Left hindlimb (tissue), 1 donor: ENCODE data around the gene KYNU.
"Not testable (repeated sequence)": the region's sequence is repeated elsewhere in the genome, so short reads cannot be mapped to it uniquely, and the experiment has no call there.

Experiments
- DNase-seq: peaks from one replicate; pipeline ENCODE4 v3.0.0-alpha.2; 2018

Gene KYNU

DNA sequence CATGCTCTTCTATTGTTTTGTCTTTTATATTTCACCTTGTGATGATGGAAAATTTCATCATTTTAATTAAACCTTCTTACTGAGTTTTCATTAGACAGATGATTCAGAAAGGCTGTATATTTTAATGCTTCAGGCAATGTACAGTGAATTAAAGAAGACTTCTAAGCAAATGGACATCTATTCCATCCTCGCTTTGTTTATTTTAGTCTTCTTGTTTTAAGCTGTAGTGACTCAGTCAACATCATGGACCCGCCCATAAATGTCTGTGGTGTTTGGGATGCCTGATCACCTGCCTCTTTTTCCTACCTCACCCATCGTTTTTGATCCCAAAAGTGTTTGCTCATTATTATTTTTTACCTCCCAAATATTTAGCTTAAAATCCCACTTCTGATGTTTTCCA, 43.1 kb downstream of the KYNU start:
- no peak for DNase-seq

DNA sequence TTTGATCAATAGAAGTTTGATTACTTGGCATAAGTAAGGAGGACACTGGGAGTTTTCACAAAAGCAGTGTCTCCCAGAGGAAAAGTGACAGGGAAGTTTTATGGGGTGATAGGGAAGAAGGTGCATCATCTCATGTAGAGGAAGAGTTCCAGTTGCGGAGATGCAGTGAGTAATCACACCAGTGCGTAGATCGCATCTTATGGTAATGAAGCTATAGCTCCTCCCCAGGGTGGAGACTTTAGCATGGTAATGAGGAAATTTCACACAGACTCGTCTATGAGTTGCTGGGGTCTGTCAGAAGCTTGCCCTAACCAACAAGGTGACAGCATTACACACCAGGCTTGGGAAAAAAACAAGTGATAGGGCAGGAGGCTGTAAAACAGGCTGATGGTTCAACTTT, 49.0 kb downstream of the KYNU start:
- no peak for DNase-seq

DNA sequence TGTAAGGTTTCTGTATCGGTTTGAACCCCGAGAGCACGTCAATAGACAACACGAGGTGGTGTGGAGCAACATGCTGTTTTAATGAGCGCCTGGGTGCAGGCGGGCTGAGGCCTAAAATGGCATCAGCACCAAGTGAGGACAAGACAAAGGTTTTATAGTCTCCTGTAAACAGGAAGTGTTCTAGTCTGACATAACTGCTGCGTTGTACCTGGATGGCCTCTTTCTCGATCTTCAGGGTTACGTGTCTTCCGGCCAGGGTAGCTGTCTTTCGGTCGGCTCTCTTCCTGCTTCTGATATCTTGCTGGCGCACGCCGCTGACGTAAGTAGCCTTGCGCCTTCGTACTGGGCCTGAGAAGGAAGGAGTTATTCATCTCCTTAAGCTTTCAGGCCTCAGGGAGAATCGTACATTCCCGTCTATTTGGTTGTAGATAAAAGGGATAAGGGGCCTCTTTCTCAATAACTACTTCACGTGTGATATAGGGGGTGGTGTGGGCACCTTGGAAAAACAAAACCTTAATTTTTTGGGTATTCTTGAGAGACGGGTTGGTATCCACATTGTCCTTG, 53.5 kb downstream of the KYNU start:
- no peak for DNase-seq

DNA sequence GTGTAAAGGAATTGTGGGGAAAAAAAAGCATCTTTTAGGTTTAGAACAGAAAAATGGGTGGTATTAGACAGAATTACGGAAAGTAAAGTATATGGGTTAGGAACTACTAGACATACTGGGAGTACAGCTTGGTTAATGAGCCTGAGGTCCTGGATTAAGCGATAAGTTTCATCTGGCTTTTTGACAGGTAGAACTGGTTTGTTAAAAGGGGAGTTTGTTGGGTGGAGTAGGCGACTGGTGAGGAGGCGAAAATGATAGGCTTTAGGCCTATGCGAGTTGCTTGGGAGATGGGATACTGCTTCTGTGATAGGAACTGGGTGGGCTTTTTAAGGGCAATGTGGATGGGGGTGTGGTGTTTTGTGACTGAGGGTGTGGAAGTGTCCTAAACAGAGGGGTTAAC, 56.5 kb downstream of the KYNU start:
- DNase-seq = no peak

DNA sequence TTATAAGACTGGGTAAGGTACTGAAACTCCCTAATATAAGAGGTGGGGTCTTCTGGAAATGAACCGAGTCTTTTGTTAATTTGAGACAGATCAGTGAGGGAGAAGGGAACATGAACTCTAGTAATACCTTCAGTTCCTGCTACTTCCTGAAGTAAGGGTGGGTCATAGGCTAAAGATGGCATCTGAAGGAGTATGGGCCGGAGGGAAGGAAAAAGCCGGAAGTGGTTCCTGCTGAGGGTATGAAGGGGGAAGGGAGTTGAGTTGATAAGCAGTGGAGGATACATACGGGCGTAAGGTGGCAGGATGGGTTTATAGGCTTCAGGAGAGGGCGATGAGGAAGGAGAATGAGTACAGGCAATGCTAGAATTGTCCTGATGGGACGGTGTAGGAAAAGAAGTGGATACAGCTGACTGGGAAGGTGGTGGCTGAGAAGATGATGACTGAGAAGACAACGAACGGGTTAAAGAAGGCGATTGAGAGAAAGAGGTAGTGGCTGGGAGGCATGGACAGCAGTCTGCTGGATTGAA, 58.2 kb downstream of the KYNU start:
- DNase-seq = no peak

DNA sequence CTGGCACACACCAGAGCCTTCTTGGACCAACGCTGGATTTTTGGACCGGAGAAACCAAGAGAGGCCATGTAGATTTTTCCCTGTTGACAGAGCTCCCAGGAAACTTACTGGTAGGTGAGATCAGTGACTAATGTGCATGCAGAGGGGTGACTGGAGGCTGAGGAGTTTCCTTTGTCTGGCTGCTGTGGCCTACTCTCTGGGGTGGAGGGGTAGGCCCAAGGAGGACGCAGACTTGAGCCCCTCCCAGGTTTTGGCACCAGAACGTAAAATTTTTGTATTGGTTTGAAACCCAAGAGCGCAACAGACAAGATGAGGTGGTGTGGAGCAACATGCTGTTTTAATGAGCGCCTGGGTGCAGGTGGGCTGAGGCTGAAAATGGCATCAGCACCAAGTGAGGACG, 59.2 kb downstream of the KYNU start:
- no peak for DNase-seq

DNA sequence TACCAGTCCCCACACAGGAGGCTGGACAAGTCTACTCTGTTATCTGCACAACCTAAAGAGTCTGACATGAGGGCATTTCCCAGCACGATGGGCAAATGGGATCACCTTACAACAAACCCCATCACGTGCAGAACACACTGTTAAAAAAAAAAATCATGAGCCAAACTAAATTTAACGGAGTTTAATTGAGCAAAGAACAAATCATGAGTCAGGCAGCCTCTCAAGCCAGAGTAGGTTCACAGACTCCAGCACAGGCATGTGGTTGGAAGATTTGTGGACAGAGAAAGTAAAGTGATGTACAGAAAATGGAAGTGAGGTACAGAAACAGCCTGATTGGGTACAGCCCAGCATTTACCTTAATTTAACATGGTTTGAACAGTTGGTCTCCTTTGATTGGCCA, 59.9 kb downstream of the KYNU start:
- DNase-seq = no peak

DNA sequence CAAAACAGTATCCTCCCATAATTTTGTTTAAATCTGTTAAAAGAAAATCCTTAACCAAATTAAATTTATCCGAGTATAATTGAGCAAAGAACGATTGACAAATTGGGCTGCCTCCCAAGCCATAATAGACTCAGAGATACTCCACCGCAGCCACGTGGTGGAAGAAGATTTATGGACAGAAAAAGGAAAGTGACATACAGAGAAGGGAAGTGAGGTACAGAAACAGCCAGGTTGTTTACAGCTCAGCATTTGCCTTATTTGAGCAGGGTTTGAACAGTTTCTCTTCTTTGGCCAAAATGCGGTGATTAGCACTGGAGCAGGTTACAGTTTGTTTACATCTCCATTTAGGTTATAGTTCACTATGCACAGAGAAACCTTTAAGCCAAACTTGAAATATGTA, 60.8 kb downstream of the KYNU start:
- no peak for DNase-seq

DNA sequence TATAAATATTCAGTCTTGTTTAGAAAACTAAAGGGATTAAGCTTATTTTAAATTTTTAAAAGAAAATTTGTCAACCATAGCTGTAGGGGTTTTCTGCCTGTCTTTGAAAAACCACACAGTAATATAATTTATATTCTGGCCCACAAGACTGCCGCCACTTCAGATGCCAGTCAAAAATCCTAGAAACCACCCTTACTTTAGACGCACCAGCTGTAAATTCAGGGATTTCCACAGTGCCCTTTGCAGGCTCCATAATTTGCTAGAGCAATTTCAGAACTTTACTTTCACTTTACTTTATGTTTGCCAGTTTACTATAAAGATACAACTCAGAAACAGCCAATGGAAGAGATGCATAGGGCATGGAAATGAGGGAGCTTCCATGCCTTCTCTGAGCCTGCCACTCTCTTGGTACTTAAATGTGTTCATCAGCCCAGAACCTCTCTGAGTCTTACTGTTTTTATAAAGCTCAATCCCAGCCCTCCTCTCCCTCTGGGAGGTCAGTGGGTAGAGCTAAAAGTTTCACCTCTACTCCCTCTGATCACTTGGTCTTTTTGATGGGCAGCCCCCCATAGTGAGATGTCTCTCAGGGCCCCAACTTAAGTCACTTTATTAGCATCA, 63.3 kb downstream of the KYNU start:
- DNase-seq = no peak

DNA sequence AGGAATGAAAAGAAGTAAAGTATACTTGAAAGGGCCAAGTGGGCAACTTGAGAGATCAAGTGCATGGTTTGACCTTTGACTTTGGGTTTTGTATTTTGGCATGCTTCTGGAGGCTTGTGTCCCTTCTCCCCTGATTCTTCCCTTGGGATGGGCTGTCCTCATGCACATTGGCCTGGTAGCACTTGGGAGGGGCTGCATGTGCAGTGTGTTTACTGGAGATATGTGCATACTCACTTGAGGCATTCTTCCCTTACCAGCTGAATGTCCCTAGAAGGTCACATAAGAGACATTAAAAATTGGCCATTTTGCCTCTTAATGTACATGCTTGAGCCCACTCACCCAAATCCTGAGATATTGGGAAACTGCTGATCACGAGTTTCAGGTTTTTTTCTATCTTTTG, 65.2 kb downstream of the KYNU start:
- DNase-seq = no peak

DNA sequence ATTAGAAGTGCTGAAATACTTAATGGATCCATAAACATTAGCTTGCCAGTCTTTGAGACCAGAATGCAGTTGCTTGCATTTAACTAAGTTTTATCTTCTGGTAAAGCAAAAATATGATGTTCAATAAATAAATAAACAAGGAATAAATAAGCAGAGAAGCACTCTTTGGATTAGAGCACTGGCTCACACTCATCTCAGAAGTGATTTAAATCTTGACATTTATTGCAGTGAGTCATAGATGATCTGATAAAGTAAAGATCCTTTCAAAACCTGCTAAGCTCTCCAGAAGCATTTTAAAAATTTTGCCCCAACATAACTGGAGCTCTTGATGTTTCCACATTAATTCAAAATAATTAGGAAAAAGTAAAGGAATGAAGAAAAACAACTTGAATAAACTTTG, 66.8 kb downstream of the KYNU start:
- DNase-seq = no peak

DNA sequence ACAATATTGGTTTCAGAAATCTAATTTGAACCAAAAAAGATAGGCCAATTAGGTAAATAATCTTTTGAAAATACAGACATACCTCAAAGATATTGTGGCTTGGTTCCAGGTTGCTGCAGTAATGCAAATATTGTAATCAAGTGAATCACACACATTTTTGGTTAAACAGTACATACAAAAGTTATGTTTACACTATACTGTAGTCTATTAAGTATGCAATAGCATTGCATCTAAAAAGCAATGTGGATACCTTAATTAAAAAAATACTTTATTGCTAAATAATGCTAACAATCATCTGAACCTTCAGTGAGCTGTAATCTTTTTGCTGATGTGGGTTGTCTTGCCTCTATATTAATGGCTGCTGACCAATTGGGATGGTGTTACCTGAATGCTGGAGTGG, 67.3 kb downstream of the KYNU start:
- no peak for DNase-seq

DNA sequence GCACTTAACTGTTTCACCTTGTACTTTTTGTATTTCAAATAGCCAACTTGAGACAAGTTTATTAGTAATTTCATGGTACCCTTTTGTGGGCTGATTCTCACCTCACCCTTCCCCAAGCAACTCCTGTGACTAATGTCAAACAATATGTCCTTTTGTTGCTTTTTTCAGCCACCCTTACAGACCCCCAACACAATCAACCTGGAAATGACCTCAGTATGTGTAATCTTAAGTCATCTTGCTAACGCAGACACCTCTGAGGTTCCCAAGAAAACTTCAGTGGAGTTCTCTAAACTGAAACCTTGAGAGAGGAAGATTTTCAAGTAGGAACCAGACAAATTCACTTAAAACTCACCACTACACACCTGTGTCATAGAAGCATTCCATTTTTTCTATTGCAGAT, 69.5 kb downstream of the KYNU start:
- no peak for DNase-seq

DNA sequence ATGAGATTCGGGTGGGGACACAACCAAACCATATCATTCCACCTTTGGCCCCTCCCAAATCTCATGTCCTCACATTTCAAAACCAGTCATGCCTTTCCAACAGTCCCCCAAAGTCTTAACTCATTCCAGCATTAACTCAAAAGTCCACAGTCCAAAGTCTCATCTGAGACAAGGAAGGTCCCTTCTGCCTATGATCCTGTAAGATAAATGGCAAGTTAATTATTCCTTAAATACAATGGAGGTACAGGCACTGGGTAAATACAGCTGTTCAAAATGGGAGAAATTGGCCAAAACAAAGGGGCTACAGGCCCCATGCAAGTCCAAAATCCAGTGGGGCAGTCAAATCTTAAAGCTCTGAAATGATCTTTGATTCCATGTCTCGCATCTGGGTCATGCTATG, 71.3 kb downstream of the KYNU start:
- not testable (repeated sequence) for DNase-seq

DNA sequence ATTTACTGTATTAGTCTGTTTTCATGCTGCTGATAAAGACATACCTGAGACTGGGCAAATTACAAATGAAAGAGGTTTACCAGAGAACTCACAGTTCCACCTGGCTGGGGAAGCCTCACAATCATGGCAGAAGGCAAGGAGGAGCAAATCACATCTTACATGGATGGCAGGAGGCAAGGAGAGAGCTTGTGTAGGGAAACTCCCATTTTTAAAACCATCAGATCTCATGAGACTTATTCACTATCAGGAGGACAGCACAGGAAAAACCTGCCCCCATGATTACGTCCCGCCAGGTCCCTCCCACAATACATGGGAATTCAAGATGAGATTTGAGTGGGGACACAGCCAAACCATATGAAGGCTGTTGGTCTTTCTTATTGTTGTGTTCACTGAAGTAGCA, 72.9 kb downstream of the KYNU start:
- DNase-seq = not testable (repeated sequence)

DNA sequence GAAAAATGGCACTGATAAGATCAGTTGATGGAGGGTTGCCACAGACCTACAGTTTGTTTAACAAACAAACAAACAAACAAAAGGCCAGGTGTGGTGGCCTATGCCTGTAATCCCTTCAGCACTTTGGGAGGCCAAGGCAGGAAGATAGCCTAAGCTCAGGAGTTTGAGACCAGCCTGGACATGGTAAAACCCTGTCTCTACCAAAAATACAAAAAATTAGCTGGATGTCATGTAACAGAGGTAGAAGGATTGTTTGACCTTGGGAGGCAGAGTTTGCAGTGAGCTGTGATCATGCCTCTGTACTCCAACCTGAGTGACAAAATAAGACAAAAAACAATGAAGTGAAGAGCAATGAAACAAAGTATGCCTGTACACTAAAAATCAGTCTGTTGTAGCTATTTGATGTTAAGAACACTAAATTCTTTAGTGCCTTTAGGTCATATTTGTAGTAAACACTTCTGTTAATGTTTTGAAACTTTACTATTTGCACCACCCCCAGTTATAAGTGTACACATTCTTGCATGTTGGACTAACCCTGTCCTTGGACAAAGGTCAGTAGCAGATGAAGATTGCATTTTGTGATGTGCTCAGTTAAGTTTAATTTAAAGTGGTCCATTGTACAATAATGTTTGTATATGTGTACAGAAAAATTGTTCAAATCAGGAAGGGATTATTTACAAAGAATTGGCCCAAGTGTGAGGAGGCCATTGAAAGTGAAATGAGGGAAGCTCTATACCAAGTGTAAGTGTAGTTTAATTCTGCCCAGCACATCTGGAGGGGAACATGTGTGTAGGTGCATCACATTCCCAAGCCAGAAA, 73.9 kb downstream of the KYNU start:
- no peak for DNase-seq

DNA sequence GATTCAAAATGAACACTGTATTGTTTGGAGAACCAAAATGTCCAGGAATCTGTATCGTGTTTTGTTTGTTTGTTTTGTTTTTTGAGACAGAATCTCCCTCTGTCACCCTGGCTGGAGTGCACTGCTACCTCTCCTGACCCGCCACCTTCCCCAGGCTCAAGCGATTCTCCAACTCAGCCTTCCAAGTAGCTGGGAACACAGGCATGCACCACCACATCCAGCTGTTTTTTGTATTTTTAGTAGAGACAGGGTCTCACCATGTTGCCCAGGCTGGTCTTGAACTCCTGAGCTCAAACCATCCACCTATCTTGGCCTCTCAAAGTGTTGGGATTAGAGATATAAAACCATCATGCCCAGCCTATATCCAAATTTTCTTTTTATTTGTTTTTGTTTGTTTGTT, 74.6 kb downstream of the KYNU start:
- no peak for DNase-seq

DNA sequence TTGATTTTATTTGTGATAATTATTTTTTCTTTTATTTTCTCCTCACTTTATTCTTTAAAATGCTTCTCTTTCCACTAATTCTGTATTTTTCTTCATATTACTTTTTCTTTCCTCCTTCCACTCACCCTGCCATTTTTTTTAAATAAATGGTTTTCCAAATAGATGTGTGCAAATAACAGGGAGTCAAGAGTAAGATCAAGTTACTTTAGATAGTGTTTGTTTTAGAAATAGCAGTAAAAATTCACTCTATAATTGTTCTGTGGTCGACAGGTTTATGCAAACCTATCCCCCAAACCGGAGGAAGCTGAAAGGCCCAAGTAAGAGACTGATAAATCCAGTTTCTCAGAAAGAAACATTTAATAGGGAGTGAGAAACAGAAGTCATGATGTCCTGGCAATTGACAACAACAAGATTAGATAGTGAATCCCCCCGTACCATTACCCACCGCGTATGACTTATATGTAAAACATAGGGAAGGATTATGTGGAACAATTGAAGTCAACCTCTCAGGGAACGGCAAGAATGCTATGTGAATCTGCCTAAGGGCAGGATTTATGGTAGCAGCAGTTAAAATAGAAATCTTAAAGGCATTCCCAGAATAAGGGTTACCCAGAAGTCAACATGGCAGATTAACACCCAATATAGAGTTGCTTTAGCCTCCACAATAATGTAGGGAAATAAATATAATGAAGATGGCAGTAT, 75.5 kb downstream of the KYNU start:
- no peak for DNase-seq

DNA sequence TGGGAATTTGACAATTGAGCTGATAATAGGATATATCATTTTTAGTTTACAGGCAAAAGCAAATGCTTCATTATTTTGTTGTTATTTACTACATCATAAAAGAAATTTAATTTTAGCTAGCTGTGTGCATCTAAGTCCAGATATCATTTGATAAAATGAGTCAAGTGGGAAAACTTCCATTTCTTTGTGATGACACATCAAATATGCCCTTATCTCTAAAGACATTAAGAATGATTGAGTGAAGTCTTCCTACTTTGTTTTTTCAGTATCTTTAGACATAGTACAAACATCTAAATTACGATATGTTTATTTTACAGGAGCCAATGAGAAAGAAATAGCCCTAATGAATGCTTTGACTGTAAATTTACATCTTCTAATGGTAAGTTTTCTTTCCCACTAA, 77.0 kb downstream of the KYNU start:
- DNase-seq = no peak

DNA sequence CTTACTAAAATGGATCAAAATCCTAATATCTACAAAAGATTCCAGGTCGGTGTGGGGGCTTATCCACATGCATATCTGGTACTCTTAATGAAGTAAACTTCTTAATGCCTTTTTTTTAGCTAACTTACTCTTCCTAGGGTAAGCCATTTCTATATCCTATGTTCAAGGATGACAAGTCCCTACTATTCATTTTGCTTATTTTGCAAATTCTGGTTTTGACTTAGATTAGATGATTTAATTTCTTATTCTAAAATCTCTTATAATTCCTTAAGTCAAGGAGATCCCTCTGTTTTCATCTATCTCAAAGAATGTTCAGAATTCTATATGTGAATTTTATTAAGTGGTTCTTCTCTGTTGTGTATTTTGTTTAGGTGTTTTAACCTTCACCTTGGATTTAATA, 79.7 kb downstream of the KYNU start:
- DNase-seq = no peak

DNA sequence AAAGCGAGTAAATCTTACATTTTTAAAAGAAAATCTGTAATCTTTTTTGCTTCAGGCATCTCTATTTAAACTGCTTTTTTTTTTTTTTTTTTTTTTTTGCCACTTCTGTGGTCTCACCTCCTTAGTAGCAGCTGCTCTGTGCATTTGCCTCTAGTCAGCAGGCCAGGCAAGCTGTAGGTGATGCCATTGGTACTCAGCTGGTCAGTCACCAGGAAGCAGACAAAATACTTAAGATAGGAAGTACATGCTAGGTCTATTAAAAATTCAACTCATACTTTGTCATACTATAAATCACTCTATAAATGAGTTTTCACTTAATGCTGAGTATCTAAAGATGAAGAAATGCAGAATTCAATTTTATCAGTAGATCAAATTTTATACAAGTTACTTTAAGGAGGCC, 83.7 kb downstream of the KYNU start:
- no peak for DNase-seq

DNA sequence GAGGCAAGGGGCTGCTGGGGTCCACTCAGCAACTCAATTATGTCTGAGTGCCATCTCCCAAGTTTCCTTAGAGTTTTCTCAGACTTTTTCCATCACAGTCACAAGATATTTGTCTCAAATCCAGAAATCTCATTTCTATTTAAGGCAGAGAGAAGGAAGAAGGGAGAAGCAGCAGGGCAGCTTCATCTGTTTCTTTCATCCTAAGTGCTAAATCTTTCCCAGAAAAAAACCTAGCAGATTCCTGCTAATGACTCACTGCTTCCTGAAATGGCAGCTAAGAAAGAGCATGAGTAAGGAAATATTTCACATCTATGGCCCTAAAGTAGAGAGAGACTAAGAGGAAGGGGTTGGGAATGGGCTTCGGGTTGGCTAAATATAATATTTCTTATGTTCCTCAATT, 88.0 kb downstream of the KYNU start:
- DNase-seq = no peak

DNA sequence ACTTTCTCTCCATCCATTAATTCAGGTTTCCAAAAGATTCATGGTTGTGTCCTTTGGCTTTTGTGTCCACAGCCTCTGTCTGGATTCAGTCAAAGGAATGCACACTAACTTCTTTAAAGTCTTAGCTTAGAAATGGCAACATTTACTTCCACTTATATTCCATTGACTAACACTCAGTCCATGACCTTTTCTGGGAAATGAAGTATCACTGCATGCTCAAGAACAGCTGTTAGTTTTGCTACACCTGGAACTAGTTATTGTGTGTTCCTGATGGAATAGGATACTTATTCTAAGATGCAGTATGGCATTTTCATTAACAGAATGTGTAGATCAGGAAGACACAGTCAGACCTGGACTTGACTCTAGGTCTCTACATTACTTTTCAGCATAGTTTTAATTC, 88.8 kb downstream of the KYNU start:
- no peak for DNase-seq

DNA sequence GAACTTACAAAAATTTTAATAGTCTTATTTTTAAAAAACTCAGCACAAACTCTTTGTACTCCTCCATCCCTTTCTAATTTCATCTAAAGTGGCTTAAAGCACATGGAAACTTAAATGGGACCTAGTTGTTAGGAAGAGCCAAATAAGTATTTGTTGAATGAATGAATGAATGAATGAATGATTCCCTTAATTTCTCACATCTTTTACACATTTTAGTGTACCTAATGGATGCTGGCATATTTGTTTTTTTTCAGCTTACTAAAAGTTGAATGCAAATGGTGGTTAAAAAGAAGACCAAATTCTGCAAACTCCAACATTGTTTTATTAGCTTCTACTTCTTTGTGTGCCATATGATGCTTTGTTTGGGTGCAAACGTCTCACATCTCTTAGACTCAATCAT, 89.6 kb downstream of the KYNU start:
- DNase-seq = no peak
